Ovary (tissue), 9 donors: Measurements from ENCODE around the gene PITPNM3. TPM values are rescaled to one million over a fixed set of nuclear protein-coding genes. Genes with fewer than 3 reads are reported as not detected.

Experiments used
- DNase-seq, 5 donors: peaks; one replicate each; pipeline ENCODE4 v3.0.0-alpha.2; 2019 to 2020
- H3K27ac ChIP-seq, 2 donors: fragments of 200-600 bp; one replicate each; pipeline versions ENCODE4 v1.5.1 to v1.8.0; 2019 to 2022
- H3K27me3 ChIP-seq: fragments of 200-600 bp; one replicate; pipeline ENCODE4 v1.8.0; 2022
- H3K36me3 ChIP-seq: fragments of 200-600 bp; sonication (generic); one replicate; pipeline ENCODE4 v1.5.1; 2019
- H3K4me1 ChIP-seq: one replicate; pipeline ENCODE4 v1.8.1; 2013; ENCODE audit warnings: mild to moderate bottlenecking, moderate library complexity; ENCODE audit not compliant: insufficient read depth
- H3K4me3 ChIP-seq: fragments of 200-600 bp; sonication (generic); one replicate; pipeline ENCODE4 v1.5.1; 2017
- H3K9me3 ChIP-seq, 2 donors: fragments of 200-600 bp in 1 of 2; sonication (generic) in 1 of 2; one replicate each; pipeline versions ENCODE4 v1.5.1 to v1.8.1; 2013 to 2019; ENCODE audit warnings: mild to moderate bottlenecking in 1 of 2, moderate library complexity in 1 of 2
- CTCF ChIP-seq, 3 donors: fragments of 450-650 bp in 2 of 3; fragments of 200-600 bp in 1 of 3; IDR thresholded peaks; one replicate each; pipeline versions ENCODE4 v1.5.1 to v1.8.0; 2016 to 2022; ENCODE audit warnings: antibody characterized with exemption in 3 of 3, mild to moderate bottlenecking in 1 of 3
- EP300 ChIP-seq: sonication (generic); formaldehyde crosslinking; IDR thresholded peaks from one replicate; pipeline ENCODE4 v1.6.1; 2017; ENCODE audit warnings: antibody characterized with exemption
- POLR2A ChIP-seq: fragments of 450-650 bp; IDR thresholded peaks from one replicate; pipeline ENCODE4 v1.6.1; 2017; ENCODE audit warnings: antibody characterized with exemption, mild to moderate bottlenecking, moderate library complexity
- WGBS, 3 donors: extraction: QIAGEN DNeasy Blood & Tissue Kit in 1 of 3; methylation state at CpG; one replicate each; pipeline versions ENCODE4 v1.1.5 to v1.1.7; 2013 to 2017; 5-methylcytosine and 5-hydroxymethylcytosine counted together
- intact Hi-C, 4 donors: fragments of 100-400 bp; cut with DNase I; formaldehyde crosslinking; loops; one replicate each; pipeline versions ENCODE4 v1.11.0 to v1.15.1; 2022 to 2023
- polyA plus RNA-seq, 2 donors: library from polyadenylated mRNA; stranded (reverse); fragments of 200-250 nt in 1 of 2; fragments of 350-450 nt in 1 of 2; fragmentation: Illumina TruSeq in 1 of 2; extraction: RNeasy Lipid Tissue Mini Kit (QIAGEN cat#74804) in 1 of 2; gene quantifications; one replicate each; pipeline ENCODE4 v1.2.3, GENCODE V29; 2013 to 2014
- total RNA-seq, 7 donors: library from RNA; depleted of rRNA in 2 of 7; stranded (reverse); fragments of >200 nt in 2 of 7; fragmentation: NEBNext Ultra II Directional in 3 of 7; extraction: Animal tissue kit (Norgen Biotek cat#: 25700) in 3 of 7; gene quantifications; one replicate each; pipeline versions ENCODE4 v1.1.0 to v1.2.4, GENCODE V29; 2016 to 2023
- donor health status: DM: no; HTN: no; CAD: no; lungs with moderate emphysema.
- donor health status: DM: no; HTN: no; CAD: no.
- donor health status: Bipolar disorder and iron deficiency.
- donor health status: DM: yes; HTN: yes; CAD: no.
- donor health status: DM: no; HTN: no; CAD: no.
- donor health status: DM: yes; HTN: yes; CAD: no.

Gene PITPNM3
- total and polyA plus RNA-seq, 9 donors: 10.0 to 68.7 (median 17.9) TPM

- peak; percentile 50 to 81 (median 78) for DNase-seq
- Histone ChIP-seq H3K36me3 (no peaks in the 10 kb centered on the region), H3K27me3 (no peaks in the 10 kb centered on the region), H3K9me3 (no peaks in the 10 kb centered on the region), H3K4me1 (no peaks in the 10 kb centered on the region), H3K27ac (no peak overlapping the region), H3K4me3 (no peak overlapping the region)
- intact Hi-C loops: loop anchor here (2.0 to 5.0 kb wide), 3 partner anchors 827 to 835 kb away; no protein-coding TSS in a partner anchor
- TF ChIP-seq EP300: no peak
- no peak for TF ChIP-seq POLR2A
- peak; percentile 58 to 71 (median 61) for TF ChIP-seq CTCF (IDR thresholded peaks at IDR 0.05)
- 21 to 26% (median 22%) methylated on average over 13 of the region's 13 CpGs for WGBS, 3 donors
These were observed 134.4 kb downstream of the PITPNM3 start for GRCh38 chr17:6421700-6422604.

- H3K4me1 ChIP-seq: no peaks in the 10 kb centered on the region
- no peak for TF ChIP-seq POLR2A
- no peak for TF ChIP-seq EP300
- TF ChIP-seq CTCF (IDR thresholded peaks at IDR 0.05): no peak
- no peak overlapping the region for H3K27ac ChIP-seq
- H3K36me3 ChIP-seq: no peaks in the 10 kb centered on the region
- H3K27me3 ChIP-seq: no peaks in the 10 kb centered on the region
- no peak for DNase-seq
- no peaks in the 10 kb centered on the region for H3K9me3 ChIP-seq
- intact Hi-C loops: loop anchor here (2.0 to 5.0 kb wide), 3 partner anchors 825 to 833 kb away; no protein-coding TSS in a partner anchor
- 11 to 16% (median 13%) methylated on average over 13 of the region's 13 CpGs for WGBS, 3 donors
- no peak overlapping the region for H3K4me3 ChIP-seq
These were observed 136.1 kb downstream of the PITPNM3 start for GRCh38 chr17:6420173-6420641.

- DNase-seq: no peak
- intact Hi-C loops: no loop called here
- Histone ChIP-seq H3K27me3 (no peaks in the 10 kb centered on the region), H3K9me3 (no peaks in the 10 kb centered on the region), H3K36me3 (no peaks in the 10 kb centered on the region), H3K4me1 (no peaks in the 10 kb centered on the region), H3K27ac (no peak overlapping the region), H3K4me3 (no peak overlapping the region)
- 64 to 74% (median 67%) methylated on average over 8 of the region's 8 CpGs for WGBS, 3 donors
- no peak for TF ChIP-seq EP300
- TF ChIP-seq POLR2A: no peak
- no peak for TF ChIP-seq CTCF (IDR thresholded peaks at IDR 0.05)
These were observed 140.7 kb downstream of the PITPNM3 start for GRCh38 chr17:6415616-6416015.

- Histone ChIP-seq H3K9me3 (no peaks in the 10 kb centered on the region), H3K4me1 (no peaks in the 10 kb centered on the region), H3K36me3 (no peaks in the 10 kb centered on the region), H3K27me3 (no peaks in the 10 kb centered on the region), H3K27ac (no peak overlapping the region), H3K4me3 (no peak overlapping the region)
- 92 to 94% (median 92%) methylated on average over 1 of the region's 1 CpG for WGBS, 3 donors
- DNase-seq: no peak
- intact Hi-C loops: no loop called here
- no peak for TF ChIP-seq CTCF (IDR thresholded peaks at IDR 0.05)
- TF ChIP-seq POLR2A: no peak
- TF ChIP-seq EP300: no peak
These were observed 143.3 kb downstream of the PITPNM3 start for GRCh38 chr17:6413065-6413464.
